ENCODE measurements around the gene EIF3CL.
"Not testable (repeated sequence)": the region's sequence is repeated elsewhere in the genome, so short reads cannot be mapped to it uniquely, and the experiment has no call there.

DNA sequence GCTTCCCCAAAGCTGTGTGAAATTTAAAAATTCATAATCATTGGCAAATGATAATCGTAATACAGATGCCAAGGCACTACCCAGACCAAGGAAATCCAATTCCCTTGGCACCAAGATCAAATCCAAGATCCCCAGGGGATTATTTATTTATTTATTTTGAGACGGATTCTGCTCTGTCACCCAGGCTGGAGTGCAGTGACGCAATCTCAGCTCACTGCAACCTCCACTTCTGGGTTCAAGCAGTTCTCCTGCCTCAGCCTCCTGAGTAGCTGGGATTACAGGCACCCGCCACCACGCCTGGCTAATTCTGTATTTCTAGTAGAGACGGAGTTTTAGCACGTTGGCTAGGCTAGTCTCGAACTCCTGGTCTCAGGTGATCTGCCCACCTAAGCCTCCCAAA is 68.0 kb downstream of the EIF3CL start:
- TF ChIP-seq POLR2A (IDR thresholded peaks at IDR 0.05): not testable (repeated sequence)
- TF ChIP-seq, protein P1, sequence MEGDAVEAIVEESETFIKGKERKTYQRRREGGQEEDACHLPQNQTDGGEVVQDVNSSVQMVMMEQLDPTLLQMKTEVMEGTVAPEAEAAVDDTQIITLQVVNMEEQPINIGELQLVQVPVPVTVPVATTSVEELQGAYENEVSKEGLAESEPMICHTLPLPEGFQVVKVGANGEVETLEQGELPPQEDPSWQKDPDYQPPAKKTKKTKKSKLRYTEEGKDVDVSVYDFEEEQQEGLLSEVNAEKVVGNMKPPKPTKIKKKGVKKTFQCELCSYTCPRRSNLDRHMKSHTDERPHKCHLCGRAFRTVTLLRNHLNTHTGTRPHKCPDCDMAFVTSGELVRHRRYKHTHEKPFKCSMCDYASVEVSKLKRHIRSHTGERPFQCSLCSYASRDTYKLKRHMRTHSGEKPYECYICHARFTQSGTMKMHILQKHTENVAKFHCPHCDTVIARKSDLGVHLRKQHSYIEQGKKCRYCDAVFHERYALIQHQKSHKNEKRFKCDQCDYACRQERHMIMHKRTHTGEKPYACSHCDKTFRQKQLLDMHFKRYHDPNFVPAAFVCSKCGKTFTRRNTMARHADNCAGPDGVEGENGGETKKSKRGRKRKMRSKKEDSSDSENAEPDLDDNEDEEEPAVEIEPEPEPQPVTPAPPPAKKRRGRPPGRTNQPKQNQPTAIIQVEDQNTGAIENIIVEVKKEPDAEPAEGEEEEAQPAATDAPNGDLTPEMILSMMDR (IDR thresholded peaks at IDR 0.05): not testable (repeated sequence)
